Measurements from ENCODE around the gene LDLRAD4.

The LDLRAD4 gene

GRCh38 chr18:13229001-13229671 is 10.6 kb downstream of the LDLRAD4 start:
- DNase-seq (ENCODE audit: low read depth): no peak

DNA sequence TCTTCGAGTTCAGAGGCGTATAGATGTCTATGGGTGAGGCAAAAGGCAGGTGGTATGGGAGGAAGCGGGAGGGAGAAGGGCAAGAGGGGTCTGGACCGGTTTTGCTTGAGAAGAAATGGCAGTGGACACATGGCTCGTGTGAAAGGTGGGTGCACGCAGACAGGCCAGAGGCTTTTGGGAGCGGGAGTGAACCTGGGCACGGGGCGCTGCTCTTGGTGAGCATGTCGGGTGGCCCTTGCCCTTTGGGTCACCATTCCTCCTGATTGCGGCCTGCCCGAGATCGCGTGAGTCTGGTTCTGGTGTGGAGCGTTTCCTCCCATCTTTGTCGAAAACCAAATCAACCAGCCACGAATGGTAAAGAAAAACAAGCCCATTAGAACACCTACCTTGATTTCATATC is 12.6 kb downstream of the LDLRAD4 start:
- DNase-seq (ENCODE audit: low read depth): no peak

GRCh38 chr18:13232086-13232917 is 13.7 kb downstream of the LDLRAD4 start:
- no peak for DNase-seq (ENCODE audit: low read depth)

GRCh38 chr18:13232971-13233786 is 14.6 kb downstream of the LDLRAD4 start:
- no peak for DNase-seq (ENCODE audit: low read depth)

GRCh38 chr18:13233787-13234783 is 15.5 kb downstream of the LDLRAD4 start:
- DNase-seq (ENCODE audit: low read depth): no peak

DNA sequence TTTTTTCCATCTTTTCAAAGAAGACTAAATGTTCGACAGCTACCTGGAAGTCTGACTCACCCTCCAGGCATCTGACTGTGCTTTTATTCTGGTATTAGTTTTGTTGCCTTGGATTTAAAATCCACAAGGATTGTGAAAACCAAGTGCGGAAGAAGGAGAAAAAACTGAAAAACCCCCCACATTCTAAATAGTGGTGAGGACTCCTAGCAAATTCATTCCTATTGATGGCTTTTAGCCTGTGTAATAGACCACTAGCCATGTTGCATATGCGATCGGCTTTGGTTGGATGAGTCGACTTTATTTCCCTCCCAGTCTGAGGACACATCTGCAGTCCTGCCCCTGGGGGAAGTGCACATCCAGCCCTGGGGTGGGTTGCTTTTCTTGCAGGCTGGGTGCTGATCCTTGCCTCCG is 16.9 kb downstream of the LDLRAD4 start:
- DNase-seq (ENCODE audit: low read depth): no peak

GRCh38 chr18:13235981-13236380 is 17.4 kb downstream of the LDLRAD4 start:
- no peak for DNase-seq (ENCODE audit: low read depth)

DNA sequence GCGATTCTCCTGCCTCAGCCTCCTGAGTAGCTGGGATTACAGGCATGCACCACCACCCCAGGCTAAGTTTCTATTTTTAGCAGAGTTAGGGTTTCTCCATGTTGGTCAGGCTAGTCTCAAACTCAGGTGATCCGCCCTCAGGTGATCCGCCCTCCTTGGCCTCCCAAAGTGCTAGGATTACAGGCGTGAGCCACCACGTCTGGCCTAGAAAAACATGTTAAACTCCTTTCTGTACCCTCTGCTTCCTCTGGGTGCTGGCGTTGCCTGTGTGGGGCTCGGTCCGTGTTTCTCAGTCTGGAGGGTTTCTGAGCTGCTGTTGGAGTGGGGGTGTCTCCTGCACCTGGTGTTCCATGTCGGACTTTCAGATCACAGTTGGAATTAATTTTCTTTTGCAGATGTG is 17.9 kb downstream of the LDLRAD4 start:
- no peak for DNase-seq (ENCODE audit: low read depth)

DNA sequence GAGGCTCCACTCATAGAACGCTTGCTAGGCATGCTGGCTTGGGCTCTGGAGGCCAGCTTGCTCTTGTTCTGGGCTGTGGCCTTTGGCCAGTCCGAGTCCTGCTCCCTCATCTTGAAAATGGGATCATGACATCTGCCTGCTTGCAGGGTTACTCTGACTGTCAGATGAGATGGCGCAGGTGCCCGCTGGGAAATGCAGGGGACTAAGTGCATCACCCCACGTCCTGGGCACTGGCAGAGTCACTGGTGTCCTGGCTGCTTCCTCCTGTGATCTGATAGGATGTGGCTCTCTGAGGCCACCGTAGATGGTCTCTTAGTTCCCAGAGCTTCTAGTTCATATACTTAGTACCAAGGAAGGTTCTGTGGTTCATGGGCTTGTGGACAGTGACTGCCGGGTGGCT is 18.5 kb downstream of the LDLRAD4 start:
- no peak for DNase-seq (ENCODE audit: low read depth)

DNA sequence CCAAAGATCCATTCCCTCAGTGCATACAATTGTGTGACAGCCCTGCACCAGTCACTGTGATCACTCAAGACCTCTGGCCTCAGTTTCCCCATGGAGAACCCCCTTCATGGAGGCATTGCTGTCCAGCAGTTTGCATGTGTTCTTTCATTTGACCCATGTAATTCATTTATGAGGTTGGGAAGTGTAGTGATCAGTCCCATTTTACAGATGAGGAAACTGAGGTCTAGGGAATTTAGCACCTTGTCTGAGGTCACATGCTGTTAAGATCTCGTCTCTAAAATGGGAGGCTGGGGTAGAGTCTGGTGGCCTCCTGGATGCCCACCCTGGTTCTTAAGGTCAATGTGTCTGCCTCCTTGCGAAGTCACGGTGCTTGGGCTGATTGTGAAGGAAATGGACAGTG is 19.1 kb downstream of the LDLRAD4 start:
- DNase-seq (ENCODE audit: low read depth): no peak

GRCh38 chr18:13239171-13239956 is 20.8 kb downstream of the LDLRAD4 start:
- no peak for DNase-seq (ENCODE audit: low read depth)

DNA sequence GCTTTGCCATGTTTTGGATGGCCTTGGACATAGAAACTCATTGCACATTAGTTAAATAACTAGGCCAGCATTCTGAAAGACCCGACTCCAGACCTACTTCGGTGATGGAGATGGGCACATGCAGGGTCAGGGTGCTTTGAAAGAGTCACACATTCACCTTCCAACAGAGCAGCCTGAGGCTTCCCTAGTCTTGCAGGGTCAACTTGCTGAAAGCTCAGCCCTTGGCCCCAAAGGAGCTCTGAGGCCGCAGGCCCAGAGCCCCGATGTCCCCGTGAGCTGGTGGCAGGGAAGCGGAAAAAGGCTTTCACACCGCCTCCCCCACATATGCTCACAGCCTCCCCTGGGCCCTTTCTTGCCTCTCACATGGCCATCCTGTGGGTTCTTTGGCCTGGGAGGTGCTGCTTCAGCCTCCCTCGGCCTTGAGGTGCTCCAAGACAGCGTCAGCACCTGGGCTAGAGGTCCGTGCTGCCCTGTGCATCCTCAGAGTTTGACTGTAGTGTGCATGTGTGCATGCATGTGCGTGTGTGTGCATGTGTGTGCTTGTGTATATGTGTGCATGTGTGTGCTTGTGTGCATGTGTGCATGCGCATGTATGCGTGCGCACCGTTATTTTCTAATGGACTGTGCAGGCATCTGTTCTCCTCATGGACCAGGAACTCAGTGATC is 21.6 kb downstream of the LDLRAD4 start:
- DNase-seq (ENCODE audit: low read depth): no peak

- no peak for DNase-seq (ENCODE audit: low read depth)
These were observed 22.7 kb downstream of the LDLRAD4 start for GRCh38 chr18:13241083-13241892.

DNA sequence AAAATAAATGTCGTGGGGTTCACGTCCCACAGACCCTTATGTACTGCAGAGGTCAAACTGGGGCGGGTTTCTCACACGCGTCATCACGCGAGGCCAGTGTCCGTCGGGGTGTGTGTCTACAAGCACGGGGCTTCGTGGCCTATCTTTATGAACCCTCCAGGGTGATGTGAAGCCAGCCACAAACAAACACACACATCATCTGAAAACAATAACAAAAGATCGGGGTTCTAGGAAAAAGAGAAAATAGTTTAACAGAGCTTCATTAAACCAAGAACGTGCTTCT is 23.3 kb downstream of the LDLRAD4 start:
- no peak for DNase-seq (ENCODE audit: low read depth)

GRCh38 chr18:13242797-13243196 is 24.2 kb downstream of the LDLRAD4 start:
- no peak for DNase-seq (ENCODE audit: low read depth)

DNA sequence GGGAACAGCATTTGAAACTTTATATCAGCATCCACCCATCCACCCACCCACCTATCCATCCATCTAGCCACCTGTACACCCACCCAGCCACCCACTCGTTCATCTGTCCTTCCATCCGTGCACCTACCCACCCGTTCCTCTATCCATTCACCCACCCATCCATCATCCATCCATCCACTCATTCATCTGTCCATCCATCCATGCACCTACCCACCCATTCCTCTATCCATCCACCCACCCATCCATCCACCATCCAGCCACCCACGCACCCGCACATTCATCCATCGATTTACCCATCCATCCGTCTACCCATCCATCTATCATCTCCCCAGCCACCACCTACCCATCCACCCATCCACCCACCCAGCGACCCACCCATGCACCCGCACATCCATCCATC is 24.8 kb downstream of the LDLRAD4 start:
- DNase-seq (ENCODE audit: low read depth): no peak

GRCh38 chr18:13244135-13244534 is 25.6 kb downstream of the LDLRAD4 start:
- DNase-seq (ENCODE audit: low read depth): no peak

- no peak for DNase-seq (ENCODE audit: low read depth)
These were observed 27.0 kb downstream of the LDLRAD4 start for GRCh38 chr18:13245481-13246000.

DNA sequence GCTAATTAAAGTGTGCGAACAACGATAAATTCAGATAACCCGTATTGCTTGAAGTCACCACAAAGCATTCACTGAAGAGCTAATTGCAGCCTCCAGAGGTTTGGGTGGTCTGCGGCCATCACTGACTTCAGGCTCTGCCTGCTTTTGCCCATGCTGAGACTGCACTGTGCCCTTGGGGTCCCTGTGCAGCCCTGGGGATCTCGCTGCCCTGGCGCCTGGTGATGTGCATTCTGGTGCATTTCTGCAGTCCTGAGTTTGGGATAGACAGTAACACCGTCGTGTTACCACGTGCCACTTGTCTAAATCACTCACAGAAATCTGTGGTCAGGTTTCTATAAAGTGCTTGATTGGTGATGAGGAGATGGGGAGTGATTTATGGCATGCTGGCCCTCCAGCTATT is 27.6 kb downstream of the LDLRAD4 start:
- DNase-seq (ENCODE audit: low read depth): no peak

All from T follicular helper cell (primary cell).